Calu3 (cell line): ENCODE measurements around the gene TRIM39. TPM values are rescaled to one million over a fixed set of nuclear protein-coding genes. Genes with fewer than 3 reads are reported as not detected.

Experiments
- BruUV-seq: library from RNA; stranded (reverse); fragments of 400-500 nt; replicated peaks from 2 replicates; lab custom pipeline; 2021; lab: Mats Ljungman, UMichigan
- CTCF ChIA-PET: fragments of 300-600 bp; sonication (Branson Sonifier 250); formaldehyde crosslinking; loops from one replicate; lab custom pipeline; 2022; ENCODE audit warnings: antibody characterized with exemption; lab: Charles Lee
- DNase-seq: peaks from one replicate; pipeline ENCODE4 v3.0.0; 2022
- H3K27ac Mint-ChIP-seq: one replicate; pipeline ENCODE4 v1.8.0; 2022; ENCODE audit warnings: mixed read lengths; ENCODE audit not compliant: unreplicated experiment
- H3K27me3 Mint-ChIP-seq: one replicate; pipeline ENCODE4 v1.8.0; 2022; ENCODE audit warnings: mixed read lengths; ENCODE audit not compliant: unreplicated experiment
- H3K36me3 Mint-ChIP-seq: one replicate; pipeline ENCODE4 v1.8.0; 2022; ENCODE audit warnings: mild to moderate bottlenecking, moderate library complexity, mixed read lengths; ENCODE audit not compliant: insufficient read depth, unreplicated experiment
- H3K4me1 Mint-ChIP-seq: one replicate; pipeline ENCODE4 v1.8.0; 2022; ENCODE audit warnings: mild to moderate bottlenecking, low read depth, mixed read lengths; ENCODE audit not compliant: unreplicated experiment
- H3K4me3 Mint-ChIP-seq: one replicate; pipeline ENCODE4 v1.8.0; 2022; ENCODE audit warnings: mild to moderate bottlenecking, low read depth, moderate library complexity, mixed read lengths; ENCODE audit not compliant: unreplicated experiment
- H3K9me3 Mint-ChIP-seq: one replicate; pipeline ENCODE4 v1.8.0; 2022; ENCODE audit warnings: low read depth, mixed read lengths; ENCODE audit not compliant: unreplicated experiment
- CTCF ChIP-seq: fragments of 200-600 bp; IDR thresholded peaks from one replicate; pipeline ENCODE4 v1.8.0; 2022; ENCODE audit warnings: antibody characterized with exemption; ENCODE audit not compliant: unreplicated experiment
- intact Hi-C: fragments of 100-400 bp; cut with micrococcal nuclease; formaldehyde crosslinking; loops from one replicate; pipeline ENCODE4 v1.10.0; 2022; ENCODE audit not compliant: unreplicated experiment
- total RNA-seq: library from RNA; stranded (reverse); gene quantifications from 2 replicates; pipeline ENCODE4 v1.2.3, GENCODE V29; 2022

TRIM39 gene
- total RNA-seq, 1 experiment from 2014 or later = 22.0 TPM

DNA sequence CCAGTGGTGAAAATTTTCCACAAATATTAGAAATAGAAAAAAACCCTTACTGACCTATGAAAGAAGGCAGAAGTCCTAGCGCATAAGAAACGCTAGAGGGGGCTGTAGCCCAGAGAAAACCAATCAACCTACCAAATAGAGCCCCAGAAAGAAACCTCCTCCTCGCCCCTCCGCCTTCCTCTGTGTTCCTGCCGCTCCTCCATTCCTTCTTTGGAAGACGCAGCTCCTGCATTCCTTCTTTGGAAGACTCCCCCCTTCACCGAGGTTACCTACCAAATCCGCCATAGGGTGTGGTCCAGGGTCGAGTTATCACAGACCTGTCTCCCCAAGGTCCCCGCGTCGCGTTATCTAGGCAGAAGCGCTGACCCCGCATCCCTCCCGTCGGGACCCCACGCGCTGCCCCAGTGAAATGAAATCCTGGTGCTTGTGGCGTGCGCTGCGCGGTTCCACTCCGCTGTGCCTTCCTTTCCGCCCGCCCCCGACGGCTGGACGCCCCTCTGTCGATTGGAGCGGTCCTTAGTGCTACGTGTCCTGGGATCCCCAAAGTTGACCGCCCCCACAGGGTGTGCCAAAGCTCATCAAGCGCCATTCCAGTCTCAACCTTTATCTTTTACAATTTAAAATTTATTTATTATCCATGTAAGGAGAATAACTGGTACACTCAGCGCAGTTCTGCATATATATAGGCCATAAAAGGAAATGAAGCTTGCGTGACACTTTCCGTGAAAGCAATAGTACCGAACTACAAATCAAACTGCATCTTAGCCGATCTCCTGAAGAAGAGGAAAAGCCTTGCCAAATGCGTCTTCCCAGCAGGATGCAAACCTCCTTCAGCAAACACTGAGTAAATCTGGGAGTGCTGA lies 31.2 kb downstream of the TRIM39 start:
- no TSS peak for BruUV-seq
- H3K27me3 Mint-ChIP-seq = peaks cover 58% of the 10 kb centered on the region
- H3K4me3 Mint-ChIP-seq = peak overlapping the region; percentile 62
- DNase-seq = peak; percentile 61
- no peaks in the 10 kb centered on the region for H3K36me3 Mint-ChIP-seq
- intact Hi-C loops = loop anchor here (2.0 kb wide), 1 partner anchor 39 kb away; no protein-coding TSS in a partner anchor
- peak; percentile 70 for TF ChIP-seq CTCF
- CTCF ChIA-PET = interaction anchor here (0.5 to 0.7 kb wide), 2 partner anchors 40 to 130 kb away, joined by 3 read pairs; no protein-coding TSS in a partner anchor
- peaks cover 7% of the 10 kb centered on the region for H3K4me1 Mint-ChIP-seq
- no peaks in the 10 kb centered on the region for H3K9me3 Mint-ChIP-seq
- H3K27ac Mint-ChIP-seq = no peak overlapping the region

GRCh38 chr6:30359276-30359675 lies 32.5 kb downstream of the TRIM39 start:
- intact Hi-C loops = no loop called here
- no TSS peak for BruUV-seq
- H3K36me3 Mint-ChIP-seq = no peaks in the 10 kb centered on the region
- peaks cover 7% of the 10 kb centered on the region for H3K4me1 Mint-ChIP-seq
- TF ChIP-seq CTCF = no peak
- H3K27ac Mint-ChIP-seq = no peak overlapping the region
- no peak overlapping the region for H3K4me3 Mint-ChIP-seq
- CTCF ChIA-PET = no interaction called here
- H3K27me3 Mint-ChIP-seq = peaks cover 58% of the 10 kb centered on the region
- DNase-seq = no peak
- no peaks in the 10 kb centered on the region for H3K9me3 Mint-ChIP-seq

DNA sequence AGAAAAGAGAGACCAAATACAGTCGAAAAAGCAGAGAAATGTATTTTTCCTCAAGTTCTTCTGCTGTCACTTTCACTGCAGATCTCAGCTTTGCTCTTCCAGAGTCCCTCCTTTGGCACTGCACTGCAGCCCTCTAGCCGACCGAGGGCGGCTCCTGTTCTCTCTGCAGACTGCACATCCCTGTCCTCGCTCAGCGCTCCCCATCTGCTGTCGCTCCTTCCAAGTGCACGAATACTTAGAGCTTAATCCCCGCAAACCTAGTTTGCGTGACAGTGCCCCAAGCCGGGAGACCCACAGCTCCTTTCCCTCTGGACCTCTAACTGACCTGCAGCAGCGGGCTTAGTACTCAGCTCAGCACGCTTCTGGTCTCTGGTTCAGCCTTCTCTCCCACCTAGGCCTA lies 33.4 kb downstream of the TRIM39 start:
- Mint-ChIP-seq H3K4me1 (peaks cover 7% of the 10 kb centered on the region), H3K27me3 (peaks cover 65% of the 10 kb centered on the region), H3K36me3 (no peaks in the 10 kb centered on the region), H3K4me3 (no peak overlapping the region), H3K27ac (no peak overlapping the region), H3K9me3 (no peaks in the 10 kb centered on the region)
- DNase-seq = no peak
- no peak for TF ChIP-seq CTCF
- intact Hi-C loops = no loop called here
- BruUV-seq = no TSS peak
- CTCF ChIA-PET = no interaction called here

- CTCF ChIA-PET = no interaction called here
- intact Hi-C loops = no loop called here
- BruUV-seq = no TSS peak
- no peak overlapping the region for H3K27ac Mint-ChIP-seq
- no peaks in the 10 kb centered on the region for H3K36me3 Mint-ChIP-seq
- peaks cover 80% of the 10 kb centered on the region for H3K27me3 Mint-ChIP-seq
- TF ChIP-seq CTCF = no peak
- no peak overlapping the region for H3K4me3 Mint-ChIP-seq
- H3K9me3 Mint-ChIP-seq = no peaks in the 10 kb centered on the region
- DNase-seq = no peak
- peaks cover 7% of the 10 kb centered on the region for H3K4me1 Mint-ChIP-seq
These were observed 34.9 kb downstream of the TRIM39 start for GRCh38 chr6:30361661-30362060.
